Measurements from ENCODE around the gene C17orf58.

C17orf58 gene

GRCh38 chr17:67947325-67947813 is 48.9 kb downstream of the C17orf58 start:
- no peak for DNase-seq

- DNase-seq, result no peak
These were observed 49.8 kb downstream of the C17orf58 start for GRCh38 chr17:67946513-67946912.

GRCh38 chr17:67944035-67944434 is 52.2 kb downstream of the C17orf58 start:
- no peak for DNase-seq

- no peak for DNase-seq
These were observed 53.5 kb downstream of the C17orf58 start for GRCh38 chr17:67942810-67943209.
